HuH-7.5 (cell line): ENCODE measurements around the gene GPS1.

Experiments
- DNase-seq: peaks from one replicate; pipeline ENCODE4 v3.0.0; 2011; ENCODE audit warnings: low spot score

The GPS1 gene

GRCh38 chr17:82045936-82046484, 5.7 kb upstream of the GPS1 start:
- DNase-seq, result no peak

- DNase-seq, result no peak
Measured at GRCh38 chr17:82046903-82047302, 4.8 kb upstream of the GPS1 start.

- no peak for DNase-seq
Measured at GRCh38 chr17:82047379-82047778, 4.3 kb upstream of the GPS1 start.

GRCh38 chr17:82047914-82048570, 3.7 kb upstream of the GPS1 start:
- no peak for DNase-seq

GRCh38 chr17:82048571-82048971, 3.1 kb upstream of the GPS1 start:
- no peak for DNase-seq

GRCh38 chr17:82049106-82049505, 2.6 kb upstream of the GPS1 start:
- no peak for DNase-seq

GRCh38 chr17:82049521-82049971, 2.2 kb upstream of the GPS1 start:
- no peak for DNase-seq

- no peak for DNase-seq
Measured at GRCh38 chr17:82050152-82050760, 1.4 kb upstream of the GPS1 start.

- no peak for DNase-seq
Measured at GRCh38 chr17:82050761-82051641, 697 bp upstream of the GPS1 start.

- DNase-seq, result no peak
Measured at GRCh38 chr17:82052638-82053059, 951 bp downstream of the GPS1 start.

GRCh38 chr17:82053130-82053529, 1.4 kb downstream of the GPS1 start:
- DNase-seq, result no peak

- no peak for DNase-seq
Measured at GRCh38 chr17:82053556-82054263, 2.0 kb downstream of the GPS1 start.

- DNase-seq, result no peak
Measured at GRCh38 chr17:82054351-82055022, 2.8 kb downstream of the GPS1 start.

- DNase-seq, result no peak
Measured at GRCh38 chr17:82055023-82055964, 3.6 kb downstream of the GPS1 start.

GRCh38 chr17:82055965-82056728, 4.4 kb downstream of the GPS1 start:
- no peak for DNase-seq

- no peak for DNase-seq
Measured at GRCh38 chr17:82056729-82057621, 5.3 kb downstream of the GPS1 start.

- DNase-seq, result no peak
Measured at GRCh38 chr17:82058230-82058854, 6.6 kb downstream of the GPS1 start.

- DNase-seq, result no peak
Measured at GRCh38 chr17:82058855-82059249, 7.2 kb downstream of the GPS1 start.
